Measurements from ENCODE around the gene OR11G2. TPM values are rescaled to one million over a fixed set of nuclear protein-coding genes. Genes with fewer than 3 reads are reported as not detected.
"Not testable (repeated sequence)": the region's sequence is repeated elsewhere in the genome, so short reads cannot be mapped to it uniquely, and the experiment has no call there.

OR11G2 gene
- total RNA-seq, 4 donors from 2014 or later, result not detected

GRCh38 chr14:20223410-20223809 lies 32.7 kb downstream of the OR11G2 start, which contains the start of gene OR11H6:
OR11H6 (plus strand) TSS chr14:20223710; CDS start chr14:20223710, 0 bp downstream.
- WGBS, 2 donors, result 28 to 30% methylated on average over 2 of the region's 2 CpGs
- intact Hi-C loops (cut with DNase I), result no loop called here
- Histone ChIP-seq H3K9me3 (no peaks in the 10 kb centered on the region), H3K4me1 (no peaks in the 10 kb centered on the region), H3K27ac (no peak within 1 kb of the TSS), H3K27me3 (no peaks in the 10 kb centered on the region), H3K4me3 (no peak within 1 kb of the TSS), H3K36me3 (no peaks in the 10 kb centered on the region)
- TF ChIP-seq CTCF (IDR thresholded peaks at IDR 0.05) (no peak), POLR2A (IDR thresholded peaks at IDR 0.05) (no peak)
- no peak for DNase-seq

GRCh38 chr14:20228681-20229080 lies 38.0 kb downstream of the OR11G2 start, which contains the start of gene OR11H7:
OR11H7 (plus strand) TSS chr14:20228981.
- peaks cover 0 to 3% (median 0%) of the 10 kb centered on the region in 3 donors for H3K9me3 ChIP-seq
- no peaks in the 10 kb centered on the region for H3K27me3 ChIP-seq
- WGBS, 2 donors, result 67 to 74% methylated on average over 1 of the region's 1 CpG
- intact Hi-C loops (cut with DNase I), result no loop called here
- no peak for DNase-seq
- no peak within 1 kb of the TSS for H3K27ac ChIP-seq
- TF ChIP-seq CTCF (IDR thresholded peaks at IDR 0.05) (no peak), POLR2A (IDR thresholded peaks at IDR 0.05) (no peak)
- H3K4me3 ChIP-seq, result no peak within 1 kb of the TSS
- no peaks in the 10 kb centered on the region for H3K36me3 ChIP-seq
- H3K4me1 ChIP-seq, result no peaks in the 10 kb centered on the region

- H3K4me1 ChIP-seq; H3K4me3 ChIP-seq; intact Hi-C loops (cut with DNase I); H3K9me3 ChIP-seq; H3K36me3 ChIP-seq; H3K27ac ChIP-seq; H3K27me3 ChIP-seq; DNase-seq: not testable (repeated sequence)
- WGBS, 2 donors, result 85% methylated on average over 2 of the region's 4 CpGs; no CpG with 5 or more reads in 1 of the 2 donors
These were observed 44.7 kb downstream of the OR11G2 start for GRCh38 chr14:20235415-20235814.

GRCh38 chr14:20247646-20248246 lies 57.0 kb downstream of the OR11G2 start:
- H3K9me3 ChIP-seq, result peaks cover 0 to 7% (median 0%) of the 10 kb centered on the region in 3 donors
- TF ChIP-seq CTCF (IDR thresholded peaks at IDR 0.05), result no peak
- no peak for TF ChIP-seq POLR2A (IDR thresholded peaks at IDR 0.05)
- no peak overlapping the region for H3K27ac ChIP-seq
- intact Hi-C loops (cut with DNase I), result no loop called here
- no peak overlapping the region for H3K4me3 ChIP-seq
- H3K36me3 ChIP-seq, result no peaks in the 10 kb centered on the region
- H3K4me1 ChIP-seq, result no peaks in the 10 kb centered on the region
- DNase-seq, result no peak
- H3K27me3 ChIP-seq, result no peaks in the 10 kb centered on the region
- WGBS, 2 donors, result 61 to 67% methylated on average over 3 of the region's 3 CpGs

Small RNA genes lying within 50 kb of the gene (small RNA-seq; reads per million reads assigned to genes)
- gene GTF2IP22, result 0 reads per million in 4 donors

Other genes starting within 250 kb of the OR11G2 start
- gene OR4K15, start 215.3 kb upstream of the OR11G2 start, total RNA-seq, result not detected
- gene OR4Q2, start 188.7 kb upstream of the OR11G2 start, total RNA-seq, result not detected
- not detected for gene OR4K14, start 171.6 kb upstream of the OR11G2 start, total RNA-seq
- not detected for gene OR4K13, start 154.9 kb upstream of the OR11G2 start, total RNA-seq
- not detected for gene OR4L1, start 130.9 kb upstream of the OR11G2 start, total RNA-seq
- not detected for gene OR4K17, start 80.2 kb upstream of the OR11G2 start, total RNA-seq
- gene OR4N5, start 52.1 kb upstream of the OR11G2 start, total RNA-seq, result not detected
- not detected for gene OR11H6, start 32.8 kb downstream of the OR11G2 start, total RNA-seq
- not detected for gene OR11H7, start 38.1 kb downstream of the OR11G2 start, total RNA-seq
- gene OR11H4, start 48.4 kb downstream of the OR11G2 start, total RNA-seq, result not detected
- gene TTC5, start 115.1 kb downstream of the OR11G2 start, total RNA-seq, result 10 to 100 TPM in 1 of 4 donors, 1 to 10 TPM in 3; 3.9 to 11.8 (median 6.7) TPM
- gene CCNB1IP1, start 142.4 kb downstream of the OR11G2 start, total RNA-seq, result 10 to 100 TPM in 3 of 4 donors, 1 to 10 TPM in 1; 7.6 to 68.1 (median 33.4) TPM
- gene PARP2, start 152.7 kb downstream of the OR11G2 start, total RNA-seq, result 10 to 100 TPM in 3 of 4 donors, 1 to 10 TPM in 1; 5.0 to 20.3 (median 11.7) TPM
- gene TEP1, start 222.6 kb downstream of the OR11G2 start, total RNA-seq, result 10 to 100 TPM; 13.4 to 16.6 (median 14.7) TPM
- gene KLHL33, start 245.3 kb downstream of the OR11G2 start, total RNA-seq, result under 1 TPM in 1 of 4 donors, not detected in 3; 0.57 TPM

Data from esophagus squamous epithelium (tissue), 5 donors.